Nasal cavity respiratory epithelium epithelial cell of viscerocranial mucosa (primary cell): ENCODE data around the gene CDCA5. TPM values are rescaled to one million over a fixed set of nuclear protein-coding genes. Genes with fewer than 3 reads are reported as not detected.

Experiments
- total RNA-seq: library from RNA; depleted of rRNA; stranded (reverse); fragments of >200 nt; gene quantifications from 2 replicates; pipeline ENCODE4 v1.2.3, GENCODE V29; 2014

CDCA5 gene, protein sequence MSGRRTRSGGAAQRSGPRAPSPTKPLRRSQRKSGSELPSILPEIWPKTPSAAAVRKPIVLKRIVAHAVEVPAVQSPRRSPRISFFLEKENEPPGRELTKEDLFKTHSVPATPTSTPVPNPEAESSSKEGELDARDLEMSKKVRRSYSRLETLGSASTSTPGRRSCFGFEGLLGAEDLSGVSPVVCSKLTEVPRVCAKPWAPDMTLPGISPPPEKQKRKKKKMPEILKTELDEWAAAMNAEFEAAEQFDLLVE
- total RNA-seq = under 0.01 and 0.14 TPM in 2 replicates

DNA sequence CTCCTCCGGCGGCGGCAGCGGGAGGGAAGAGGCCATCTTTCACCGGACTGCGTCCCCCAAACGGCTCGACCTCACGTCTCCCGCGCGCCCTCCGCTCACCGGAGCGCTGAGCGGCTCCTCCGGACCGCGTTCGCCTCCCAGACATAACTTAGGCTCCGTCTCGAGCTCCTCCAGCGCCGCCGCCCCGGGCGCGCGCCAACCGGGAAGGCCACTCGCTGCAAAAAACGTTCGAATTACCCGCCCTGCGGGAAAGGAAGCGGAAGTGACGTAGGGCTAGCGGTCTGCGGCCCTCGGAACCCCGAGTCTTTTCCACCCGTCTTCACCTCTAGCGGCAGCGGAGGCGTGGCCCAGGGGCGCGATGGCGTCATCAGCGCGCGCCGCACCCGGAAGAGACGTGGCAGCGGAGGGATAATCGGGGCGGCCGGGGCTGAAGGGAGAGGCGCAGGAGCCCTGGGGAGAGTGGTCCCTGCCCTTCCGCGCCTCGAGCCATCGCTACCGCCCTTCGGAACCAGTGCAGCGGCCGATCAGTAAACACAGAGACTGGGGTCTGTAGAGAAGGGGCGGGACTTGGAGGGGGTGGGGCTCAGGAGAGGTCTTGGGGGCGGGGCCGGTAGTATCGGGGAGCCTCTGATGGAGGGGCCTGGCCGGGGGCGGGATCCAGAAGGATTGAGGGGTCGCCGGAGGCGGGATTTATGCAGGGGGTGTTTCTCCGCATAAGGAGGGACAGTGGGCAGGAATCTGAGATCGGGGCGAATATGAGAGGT lies at the start of gene CDCA5, which contains the start of gene ZFPL1:
CDCA5 (minus strand) TSS at position 207 of the 764 bp plus-strand sequence; CDS start at position 145, 62 bp downstream.
ZFPL1 (plus strand) TSS at position 389 of the 764 bp plus-strand sequence. CDS start 477 bp downstream, outside the sequence.

DNA sequence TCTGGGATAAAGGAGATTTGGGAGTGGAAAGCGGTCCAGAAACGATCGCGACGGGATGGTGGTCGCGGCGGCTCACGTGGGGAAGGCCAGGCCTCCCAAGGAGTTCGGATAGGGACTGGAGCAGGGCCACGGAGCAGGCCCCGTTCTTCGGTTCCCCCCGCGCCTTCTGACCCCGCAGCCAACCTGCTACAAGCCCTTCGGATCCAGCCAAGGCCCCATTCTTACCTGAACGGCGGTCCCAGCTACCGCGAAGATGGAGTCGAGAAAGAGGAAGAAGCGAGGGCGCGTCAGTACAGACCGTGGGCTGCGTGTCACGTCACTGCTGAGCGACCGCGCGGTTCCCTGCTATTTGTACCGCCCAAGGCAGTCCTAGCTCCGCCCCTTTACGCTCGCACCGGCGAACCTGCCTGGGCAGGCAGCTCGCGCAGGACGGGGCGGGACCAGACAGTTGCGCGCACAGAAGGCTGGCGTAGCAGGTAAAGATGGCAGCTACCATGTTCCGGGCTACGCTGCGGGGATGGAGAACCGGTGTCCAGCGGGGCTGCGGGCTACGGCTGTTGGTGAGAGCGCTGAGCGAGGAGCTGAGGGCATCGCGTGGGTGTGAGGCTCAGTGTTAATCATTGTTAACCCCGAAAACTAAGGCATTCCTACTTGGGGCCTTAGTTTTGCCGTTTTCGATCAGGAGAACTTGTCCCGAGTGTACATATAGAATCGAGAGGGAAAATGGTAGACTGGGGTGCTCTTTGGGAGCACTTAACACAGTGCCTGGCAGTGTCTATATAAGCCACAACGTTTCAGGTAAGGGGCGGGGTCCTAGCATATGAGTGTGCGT lies 38.2 kb upstream of the CDCA5 start, which contains the start of the genes FAU and MRPL49:
FAU (minus strand) TSS at position 270 of the 832 bp plus-strand sequence. CDS start 321 bp downstream, outside the sequence.
MRPL49 (plus strand) TSS at position 457 of the 832 bp plus-strand sequence; CDS start at position 483, 26 bp downstream.

GRCh38 chr11:65117206-65118096 lies 33.6 kb upstream of the CDCA5 start, which contains the start of gene ZNHIT2:
Gene ZNHIT2, minus strand, starts transcription at chr11:65117701. Its CDS starts 48 bp downstream, at chr11:65117653.

GRCh38 chr11:65111744-65112545 lies 28.1 kb upstream of the CDCA5 start, which contains the start of gene TM7SF2:
Gene TM7SF2, plus strand, starts transcription at chr11:65111872. Its CDS starts 144 bp downstream, at chr11:65112016.

DNA sequence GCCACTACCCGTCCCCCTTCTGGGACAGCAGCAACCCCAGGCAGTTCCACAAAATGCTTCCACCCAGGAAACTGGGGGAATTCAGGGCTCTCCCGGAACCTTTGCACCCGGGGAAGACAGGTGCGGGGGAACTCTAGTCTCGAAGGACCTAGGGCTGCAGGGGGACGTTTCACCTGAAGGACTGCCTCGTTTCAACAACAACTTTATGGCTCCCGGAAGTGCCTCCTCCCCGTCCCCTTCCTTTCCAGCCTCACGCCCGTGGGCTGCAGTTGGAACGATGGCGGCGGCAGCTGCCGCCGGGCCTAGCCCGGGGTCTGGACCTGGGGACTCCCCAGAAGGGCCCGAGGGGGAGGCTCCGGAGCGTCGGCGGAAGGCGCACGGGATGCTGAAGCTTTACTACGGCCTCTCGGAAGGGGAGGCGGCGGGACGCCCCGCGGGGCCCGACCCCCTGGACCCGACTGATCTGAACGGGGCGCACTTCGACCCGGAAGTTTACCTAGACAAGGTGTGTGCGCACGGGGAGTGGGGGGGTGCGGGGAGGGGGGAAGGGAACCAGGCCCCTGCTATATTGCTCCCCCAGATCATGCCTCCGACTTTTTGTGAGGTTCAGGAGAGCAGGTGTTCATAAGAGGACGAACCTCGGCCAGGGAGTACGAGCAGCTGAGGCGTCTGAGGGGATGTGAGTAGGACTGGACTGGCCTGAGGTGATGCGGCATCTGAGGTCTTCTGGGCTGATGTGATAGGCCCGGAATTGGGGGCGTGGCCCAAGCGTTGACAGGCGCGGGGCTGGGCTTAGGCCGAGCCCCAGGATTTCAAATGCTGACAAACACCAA lies 12.3 kb upstream of the CDCA5 start, which contains the start of gene VPS51:
VPS51 (plus strand) TSS at position 241 of the 833 bp plus-strand sequence; CDS start at position 278, 37 bp downstream.

DNA sequence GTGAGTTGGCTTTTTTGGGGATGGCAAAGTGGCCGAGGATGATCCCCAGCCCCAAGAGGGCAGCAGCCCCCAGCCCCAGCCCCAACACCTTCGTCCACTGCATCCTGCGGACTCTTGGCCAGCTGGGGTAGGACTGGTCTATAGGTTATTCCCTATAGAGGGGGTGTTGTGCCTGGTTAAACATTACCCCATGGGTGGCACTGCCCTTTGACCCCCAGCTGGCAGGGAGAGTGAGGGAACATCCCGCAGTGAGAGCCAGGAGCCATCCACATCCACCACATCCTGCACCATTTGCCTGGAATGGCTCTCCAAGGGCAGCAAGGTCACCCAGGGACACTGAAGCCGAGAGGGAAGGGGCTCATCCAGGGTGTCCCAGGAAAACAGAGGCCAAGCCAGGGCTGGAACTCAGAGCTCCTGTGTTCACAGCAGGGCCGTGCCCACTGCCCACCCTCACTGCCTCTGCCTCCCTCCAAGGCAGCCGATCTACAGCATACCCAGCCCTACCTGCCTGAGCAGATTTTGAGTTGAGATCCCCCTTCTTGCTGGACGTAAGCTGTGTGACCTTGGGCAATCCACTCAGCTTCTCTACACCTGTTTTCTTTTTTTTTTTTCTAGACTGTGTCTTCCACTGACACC lies 25.3 kb downstream of the CDCA5 start, which contains the start of gene NAALADL1:
NAALADL1 (minus strand) TSS at position 135 of the 636 bp plus-strand sequence; CDS start at position 103, 32 bp downstream.

DNA sequence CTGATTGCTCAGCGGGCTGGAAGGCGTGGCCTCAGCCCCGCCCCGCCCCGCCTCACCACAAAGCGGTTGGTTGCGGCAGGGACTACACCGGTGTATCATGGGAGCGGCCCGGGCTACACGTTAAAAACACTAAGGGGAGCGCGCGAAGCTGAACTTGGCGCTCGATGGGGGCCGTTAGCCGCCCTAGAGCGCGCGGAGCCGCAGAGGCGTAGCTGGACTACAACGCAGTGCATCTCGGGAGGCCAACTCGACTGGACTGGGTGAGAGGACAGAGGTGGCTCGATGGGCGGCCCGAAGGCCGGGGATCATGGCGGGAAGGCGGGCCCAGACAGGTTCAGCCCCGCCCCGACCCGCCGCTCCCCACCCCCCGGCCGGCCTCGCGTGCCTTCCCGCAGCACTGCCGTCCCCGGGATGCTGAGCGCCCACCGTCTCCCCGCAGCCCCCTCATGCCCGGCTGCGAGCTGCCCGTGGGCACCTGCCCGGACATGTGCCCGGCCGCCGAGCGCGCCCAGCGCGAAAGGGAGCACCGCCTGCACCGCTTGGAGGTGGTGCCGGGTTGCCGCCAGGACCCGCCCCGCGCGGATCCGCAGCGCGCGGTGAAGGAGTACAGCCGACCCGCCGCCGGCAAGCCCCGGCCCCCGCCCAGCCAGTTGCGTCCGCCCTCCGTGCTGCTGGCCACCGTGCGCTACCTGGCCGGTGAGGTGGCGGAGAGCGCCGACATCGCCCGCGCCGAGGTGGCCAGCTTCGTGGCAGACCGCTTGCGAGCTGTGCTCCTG lies 42.8 kb downstream of the CDCA5 start, which contains the start of gene SAC3D1:
SAC3D1 (plus strand) TSS at position 364 of the 776 bp plus-strand sequence; CDS start at position 447, 83 bp downstream.

Other genes with a start within 250 kb of the CDCA5 start
- gene CDC42BPG, start 239.4 kb downstream of the CDCA5 start, total RNA-seq = 7.5 and 35.9 TPM in 2 replicates
- gene EHD1, start 205.4 kb downstream of the CDCA5 start, total RNA-seq = 34.2 and 92.9 TPM in 2 replicates
- 6.2 and 15.4 TPM in 2 replicates for gene ATG2A, start 166.8 kb downstream of the CDCA5 start, total RNA-seq
- 16.4 and 19.4 TPM in 2 replicates for gene PPP2R5B, start 159.4 kb downstream of the CDCA5 start, total RNA-seq
- not detected in 2 replicates for gene GPHA2, start 148.1 kb downstream of the CDCA5 start, total RNA-seq
- gene MAJIN, start 111.9 kb downstream of the CDCA5 start, total RNA-seq = not detected in 2 replicates
- gene BATF2, start 87.1 kb downstream of the CDCA5 start, total RNA-seq = 0.34 and 0.57 TPM in 2 replicates
- 60.5 and 67.8 TPM in 2 replicates for gene ARL2, start 69.9 kb downstream of the CDCA5 start, total RNA-seq
- 14.6 and 19.8 TPM in 2 replicates for gene SNX15, start 56.6 kb downstream of the CDCA5 start, total RNA-seq
- gene SAC3D1, start 42.8 kb downstream of the CDCA5 start, total RNA-seq = 10.1 and 12.0 TPM in 2 replicates
- gene NAALADL1, start 25.5 kb downstream of the CDCA5 start, total RNA-seq = 5.8 and 7.2 TPM in 2 replicates
- 41.0 and 64.6 TPM in 2 replicates for gene ZFPL1, start 182 bp upstream of the CDCA5 start, total RNA-seq
- 97.1 and 98.5 TPM in 2 replicates for gene VPS51, start 12.2 kb upstream of the CDCA5 start, total RNA-seq
- 21.9 and 24.6 TPM in 2 replicates for gene TM7SF2, start 27.8 kb upstream of the CDCA5 start, total RNA-seq
- gene ZNHIT2, start 33.7 kb upstream of the CDCA5 start, total RNA-seq = 11.1 and 22.2 TPM in 2 replicates
- 177 and 362 TPM in 2 replicates for gene FAU, start 38.1 kb upstream of the CDCA5 start, total RNA-seq
- 30.1 and 48.9 TPM in 2 replicates for gene MRPL49, start 38.3 kb upstream of the CDCA5 start, total RNA-seq
- 24.9 and 39.7 TPM in 2 replicates for gene SYVN1, start 50.5 kb upstream of the CDCA5 start, total RNA-seq
- gene SPDYC, start 86.2 kb upstream of the CDCA5 start, total RNA-seq = not detected in 2 replicates
- gene CAPN1, start 97.9 kb upstream of the CDCA5 start, total RNA-seq = 130 and 324 TPM in 2 replicates
- 1.0 and 3.6 TPM in 2 replicates for gene POLA2, start 177.9 kb upstream of the CDCA5 start, total RNA-seq
- 3.8 and 6.0 TPM in 2 replicates for gene CDC42EP2, start 230.8 kb upstream of the CDCA5 start, total RNA-seq
- 22.9 and 35.4 TPM in 2 replicates for gene DPF2, start 249.8 kb upstream of the CDCA5 start, total RNA-seq